H1 (cell line): Measurements from ENCODE around the gene ARID1B. TPM values are rescaled to one million over a fixed set of nuclear protein-coding genes. Genes with fewer than 3 reads are reported as not detected.

Experiments used
- ASH2L ChIP-seq: fragments of 200-600, 300-600 bp; sonication (generic); IDR thresholded peaks from one replicate; pipeline ENCODE4 v1.7.1; 2017; ENCODE audit warnings: low read length
- CEBPB ChIP-seq: IDR thresholded peaks from 2 replicates; pipeline ENCODE4 v1.6.1; 2012; ENCODE audit warnings: low read depth, low read length
- CHD1 ChIP-seq: IDR thresholded peaks from 2 replicates; pipeline ENCODE4 v1.6.1; 2012; ENCODE audit warnings: low read depth, low read length, improper control_type of control experiment
- CHD2 ChIP-seq: IDR thresholded peaks from 2 replicates; pipeline ENCODE4 v1.6.1; 2012; ENCODE audit warnings: low read length, improper control_type of control experiment
- EGR1 ChIP-seq: IDR thresholded peaks from 2 replicates; pipeline ENCODE4 v1.6.1; 2011; ENCODE audit warnings: low read depth, low read length, borderline replicate concordance
- EP300 ChIP-seq, 2 experiments: IDR thresholded peaks; 1 replicate in 1 of 2; 2 replicates in 1 of 2; pipeline ENCODE4 v1.6.1; 2011 to 2012; ENCODE audit warnings: low read depth in 2 of 2, low read length in 2 of 2, mild to moderate bottlenecking in 2 of 2, borderline replicate concordance in 1 of 2, inconsistent platforms in 1 of 2, moderate library complexity in 1 of 2
- JUN ChIP-seq: IDR thresholded peaks from 2 replicates; pipeline ENCODE4 v1.6.1; 2011; ENCODE audit warnings: low read depth, mild to moderate bottlenecking, improper control_type of control experiment, low read length
- TEAD4 ChIP-seq: IDR thresholded peaks from 2 replicates; pipeline ENCODE4 v1.6.1; 2012; ENCODE audit warnings: low read depth, low read length, inconsistent platforms, mixed read lengths
- polyA plus RNA-seq, 7 experiments: library from polyadenylated mRNA; depleted of rRNA in 3 of 7; stranded (reverse) in 5 of 7; unstranded in 2 of 7; fragments of >200 nt in 5 of 7; fragments of 200-250 nt in 2 of 7; gene quantifications; 1 replicate in 5 of 7; 2 replicates in 1 of 7; 4 replicates in 1 of 7; pipeline versions ENCODE4 v1.2.1 to v1.2.3, GENCODE V29; 2011 to 2013; ENCODE audit warnings: missing spikeins in 2 of 7, mixed read lengths in 2 of 7
- total RNA-seq: library from RNA; stranded (reverse); fragmentation: NEBNext Ultra II Directional; extraction: Animal tissue kit (Norgen Biotek cat#: 25700); gene quantifications from 2 replicates; pipeline ENCODE4 v1.2.1, GENCODE V29; 2021

Gene ARID1B
- total and polyA plus RNA-seq, 2 of the 8 experiments (the other 6 are each of a cell fraction or from before 2014, with no cell fraction given): 24.3 to 70.3 TPM

DNA sequence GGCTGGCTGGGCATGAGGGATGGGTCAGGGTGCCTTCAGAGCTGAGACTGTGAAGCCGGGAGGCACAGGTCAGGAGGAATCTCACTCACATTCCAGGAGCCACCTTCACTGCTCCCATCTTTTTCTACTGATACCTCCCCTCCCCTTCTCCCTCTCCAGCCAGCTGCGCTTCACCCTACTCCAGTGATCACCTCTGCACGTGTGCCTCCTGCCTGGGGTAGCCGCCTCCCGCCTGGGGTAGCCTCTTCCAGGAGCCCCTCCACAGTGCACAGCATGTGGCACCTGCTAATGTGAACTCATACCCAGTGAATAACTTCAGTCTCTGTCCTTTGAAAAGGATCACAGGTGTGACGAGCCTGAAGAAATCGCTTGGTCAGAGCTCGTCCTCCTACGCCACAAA lies 313.6 kb downstream of the ARID1B start (continued):
- TF ChIP-seq CHD1: no peak
- no peak for TF ChIP-seq EGR1
- no peak; a peak in 1 of 3 replicates for TF ChIP-seq EP300 (IDR thresholded peaks at IDR 0.05; ENCODE audit: borderline replicate concordance in 1 of 2, low read depth in 2 of 2, low read length in 2 of 2)
- TF ChIP-seq JUN: no peak
- TF ChIP-seq CEBPB: no peak
- no peak for TF ChIP-seq ASH2L
- TF ChIP-seq CHD2: no peak
- TF ChIP-seq TEAD4: peak; percentile 93
- TF ChIP-seq, all 59 proteins: peak for 8
